ENCODE results near the gene GRIA4.

DNA sequence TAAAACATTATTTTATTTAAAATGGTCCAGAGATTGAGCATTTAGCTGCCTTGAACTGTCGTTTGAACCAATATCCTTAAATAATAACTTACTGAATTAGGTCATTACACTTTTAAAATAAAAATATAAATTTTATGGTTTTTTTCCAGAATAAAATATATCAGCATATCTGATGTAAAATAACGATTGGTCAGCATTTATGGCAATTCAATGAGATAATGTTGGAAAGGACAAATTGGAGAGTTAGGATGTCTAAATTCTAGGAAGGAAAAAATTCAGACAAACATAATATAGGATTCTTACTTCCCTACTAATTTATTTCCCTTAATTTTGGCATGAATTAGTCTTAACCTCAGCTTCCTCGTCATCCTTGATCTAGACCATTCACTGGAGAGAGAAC, 113.4 kb downstream of the GRIA4 start:
- TF ChIP-seq CTCF (conservative IDR thresholded peaks at IDR 0.05) (no peak), EZH2 (IDR thresholded peaks at IDR 0.05; ENCODE audit: low read depth) (no peak)
